HepG2 (cell line): ENCODE measurements around the gene GSK3B.

ENCODE experiments used
- AFF4 ChIP-seq: sonication (generic); formaldehyde crosslinking; IDR thresholded peaks from 2 replicates; pipeline ENCODE4 v1.4.0; 2020; ENCODE audit warnings: missing genetic modification reagents
- BRCA1 ChIP-seq: sonication (generic); formaldehyde crosslinking; IDR thresholded peaks from 2 replicates; pipeline ENCODE4 v1.4.0; 2020; ENCODE audit warnings: missing genetic modification reagents
- EZH2 ChIP-seq: conservative IDR thresholded peaks from 2 replicates; pipeline ENCODE4 v1.6.1; 2012; ENCODE audit warnings: mild to moderate bottlenecking, low read depth, low read length, moderate library complexity
- GTF2F1 ChIP-seq: fragments of 150-350 bp; IDR thresholded peaks from 2 replicates; pipeline ENCODE4 v1.6.1; 2014; ENCODE audit warnings: low read length
- JUND ChIP-seq: sonication (generic); formaldehyde crosslinking; IDR thresholded peaks from 2 replicates; pipeline ENCODE4 v1.8.0; 2022; ENCODE audit warnings: mild to moderate bottlenecking, missing genetic modification reagents
- POLR2AphosphoS5 ChIP-seq: IDR thresholded peaks from 2 replicates; pipeline ENCODE4 v1.6.1; 2012; ENCODE audit warnings: low read depth, low read length
- REST ChIP-seq, 2 experiments: IDR thresholded peaks; 2 replicates each; pipeline ENCODE4 v1.6.1; 2011 to 2012; ENCODE audit warnings: low read length in 2 of 2, borderline replicate concordance in 1 of 2, low read depth in 1 of 2, mild to moderate bottlenecking in 1 of 2, moderate library complexity in 1 of 2
- SMAD1 ChIP-seq: sonication (generic); formaldehyde crosslinking; IDR thresholded peaks from 2 replicates; pipeline ENCODE4 v1.4.0; 2020; ENCODE audit warnings: missing genetic modification reagents, low read depth, mild to moderate bottlenecking, borderline replicate concordance
- SUZ12 ChIP-seq: fragments of 150-350 bp; IDR thresholded peaks from 2 replicates; pipeline ENCODE4 v1.6.1; 2014; ENCODE audit warnings: low read depth, low read length
- ZNF282 ChIP-seq: fragments of 450-650 bp; IDR thresholded peaks from 2 replicates; pipeline ENCODE4 v1.6.1; 2018; ENCODE audit not compliant: partially characterized antibody
- ZNF510 ChIP-seq: sonication (generic); formaldehyde crosslinking; IDR thresholded peaks from 2 replicates; pipeline ENCODE4 v1.4.0; 2020; ENCODE audit warnings: low read depth, mild to moderate bottlenecking, missing genetic modification reagents
- ZNF549 ChIP-seq: sonication (generic); formaldehyde crosslinking; IDR thresholded peaks from 2 replicates; pipeline ENCODE4 v1.5.0; 2020; ENCODE audit warnings: missing genetic modification reagents

- TF ChIP-seq ZNF510 (no peak), JUND (CRISPR knock-in tag) (no peak), ZNF282 (no peak), ZNF549 (CRISPR knock-in tag) (no peak), GTF2F1 (no peak), SUZ12 (no peak), REST (IDR thresholded peaks at IDR 0.05; ENCODE audit: borderline replicate concordance in 1 of 2, low read depth in 1 of 2, low read length in 2 of 2) (no peak), POLR2AphosphoS5 (no peak), EZH2 (no peak), AFF4 (CRISPR knock-in tag) (no peak), SMAD1 (no peak), BRCA1 (CRISPR knock-in tag) (no peak)
Observed at GRCh38 chr3:120039642-120040610, 54.3 kb downstream of the GSK3B start.
